HepG2 (cell line): ENCODE measurements around the gene PCDHGA10. TPM values are rescaled to one million over a fixed set of nuclear protein-coding genes. Genes with fewer than 3 reads are reported as not detected.

Experiments used
- ATAC-seq: fragments of 200-7000 bp; cut with Tn5 transposase; 3 replicates; pipeline ENCODE4 v1.9.1; 2020; ENCODE audit warnings: mild to moderate bottlenecking, moderate library complexity
- BruUV-seq: library from RNA; stranded (reverse); fragments of 400-500 nt; replicated peaks from 2 replicates; lab custom pipeline; 2021; lab: Mats Ljungman, UMichigan
- CTCF ChIA-PET: fragments of 300-600 bp; formaldehyde crosslinking; extraction: SDS; loops from one replicate; lab custom pipeline; 2021; ENCODE audit warnings: low total read pairs, inconsistent platforms, low intra/inter-chr PET ratio; lab: Yijun Ruan, JAX
- POLR2A ChIA-PET: fragments of 350-600 bp; sonication (Branson Sonifier 250); formaldehyde crosslinking; loops from one replicate; lab custom pipeline; 2020; ENCODE audit warnings: antibody characterized with exemption, inconsistent platforms; lab: Yijun Ruan, JAX
- DNase-seq: peaks from one replicate; pipeline ENCODE4 v3.0.0-alpha.2; 2015; ENCODE audit warnings: low spot score
- FAIRE-seq: peaks from 3 replicates; lab custom pipeline; 2011; peaks lifted over from hg19 to GRCh38; lab: Jason Lieb, UNC
- H2AFZ ChIP-seq: one replicate; pipeline ENCODE4 v1.6.1; 2011; ENCODE audit warnings: low read length, inconsistent platforms
- H3K27ac ChIP-seq: fragments of 300-600 bp; 3 replicates; pipeline ENCODE4 v1.8.0; 2011; ENCODE audit warnings: mixed run types, mild to moderate bottlenecking, mixed read lengths, low read length, inconsistent platforms; ENCODE audit not compliant: insufficient read depth; ENCODE audit errors: extremely low read length
- H3K27me3 ChIP-seq, 2 experiments: fragments of 200-600 bp in 1 of 2; 2 replicates in 1 of 2; 3 replicates in 1 of 2; pipeline versions ENCODE4 v1.6.0 to v1.8.0; 2011; ENCODE audit warnings: low read length in 2 of 2, mild to moderate bottlenecking in 2 of 2, moderate library complexity in 2 of 2, inconsistent platforms in 1 of 2; ENCODE audit not compliant: insufficient read depth in 2 of 2, control insufficient read depth in 1 of 2
- H3K36me3 ChIP-seq, 2 experiments: fragments of 200-600 bp in 1 of 2; replicated peaks in 1 of 2; 2 replicates in 1 of 2; 3 replicates in 1 of 2; pipeline versions ENCODE4 v1.5.1 to v1.8.0; 2011; ENCODE audit warnings: low read length in 2 of 2, inconsistent platforms in 1 of 2; ENCODE audit not compliant: insufficient read depth in 2 of 2, control insufficient read depth in 1 of 2
- H3K4me1 ChIP-seq: 2 replicates; pipeline ENCODE4 v1.5.1; 2012; ENCODE audit warnings: low read length, inconsistent platforms; ENCODE audit not compliant: insufficient read depth
- H3K4me2 ChIP-seq: 2 replicates; pipeline ENCODE4 v1.6.0; 2011; ENCODE audit warnings: low read depth, low read length, inconsistent platforms
- H3K4me3 ChIP-seq, 3 experiments: fragments of 200-600 bp in 1 of 3; sonication (generic), shearing (Covaris generic) in 1 of 3; replicated peaks in 1 of 3; 2 replicates each; pipeline ENCODE4 v1.5.1; 2011 to 2016; ENCODE audit warnings: low read length in 3 of 3, inconsistent platforms in 2 of 3, low read depth in 2 of 3, mild to moderate bottlenecking in 2 of 3, control low read depth in 1 of 3, mixed read lengths in 1 of 3; ENCODE audit not compliant: insufficient read depth in 1 of 3
- H3K79me2 ChIP-seq: one replicate; pipeline ENCODE4 v1.6.1; 2011; ENCODE audit warnings: low read length, inconsistent platforms; ENCODE audit not compliant: insufficient read depth
- H3K9ac ChIP-seq: 2 replicates; pipeline ENCODE4 v1.6.0; 2011; ENCODE audit warnings: mild to moderate bottlenecking, low read depth, low read length, inconsistent platforms; ENCODE audit not compliant: insufficient read depth
- H3K9me3 ChIP-seq: 2 replicates; pipeline ENCODE4 v1.5.1; 2012; ENCODE audit warnings: mild to moderate bottlenecking, low read length
- H4K20me1 ChIP-seq: 2 replicates; pipeline ENCODE4 v1.6.0; 2011; ENCODE audit warnings: inconsistent platforms, mild to moderate bottlenecking, low read length, moderate library complexity; ENCODE audit not compliant: insufficient read depth
- CHCHD3 ChIP-seq: sonication (generic); formaldehyde crosslinking; IDR thresholded peaks from 2 replicates; pipeline ENCODE4 v1.8.0; 2022; ENCODE audit warnings: mild to moderate bottlenecking, missing genetic modification reagents, moderate library complexity
- ESRRA ChIP-seq: sonication (generic); formaldehyde crosslinking; IDR thresholded peaks from 2 replicates; pipeline ENCODE4 v1.5.1; 2020; ENCODE audit warnings: mild to moderate bottlenecking, low read depth, missing genetic modification reagents
- IKZF4 ChIP-seq: sonication (generic); formaldehyde crosslinking; IDR thresholded peaks from 2 replicates; pipeline ENCODE4 v1.5.1; 2020; ENCODE audit warnings: borderline replicate concordance, mild to moderate bottlenecking, low read depth, missing genetic modification reagents; ENCODE audit errors: not compliant biosample characterization
- ZNF292 ChIP-seq: sonication (generic); formaldehyde crosslinking; IDR thresholded peaks from 2 replicates; pipeline ENCODE4 v1.8.1; 2022; ENCODE audit warnings: mild to moderate bottlenecking, low read depth, missing genetic modification reagents, borderline replicate concordance
- ZNF382 ChIP-seq: sonication (generic); formaldehyde crosslinking; IDR thresholded peaks from 2 replicates; pipeline ENCODE4 v1.5.0; 2020; ENCODE audit warnings: missing genetic modification reagents, mild to moderate bottlenecking, borderline replicate concordance
- WGBS: methylation state at CpG from one replicate; pipeline ENCODE4 v1.1.6; 2017; ENCODE audit warnings: low lambda C conversion rate; 5-methylcytosine and 5-hydroxymethylcytosine counted together
- in situ Hi-C: cut with HindIII; loops from 2 replicates; pipeline ENCODE4 v1.10.0; 2017; ENCODE audit warnings: low pct_unique_long_range_greater_than_20kb; ENCODE audit not compliant: extremely low pct_ligation_motif_present
- intact Hi-C: fragments of 100-400 bp; cut with micrococcal nuclease; formaldehyde crosslinking; loops from one replicate; pipeline ENCODE4 v1.10.0; 2022; ENCODE audit not compliant: unreplicated experiment
- polyA plus RNA-seq, 8 experiments: library from polyadenylated mRNA; depleted of rRNA in 3 of 8; stranded (reverse) in 7 of 8; unstranded in 1 of 8; fragments of >200 nt; fragmentation: Illumina TruSeq in 4 of 8; extraction: Trizol in 4 of 8; gene quantifications; 2 replicates each; pipeline versions ENCODE4 v1.2.1 to v1.2.3, GENCODE V29; 2011 to 2016; ENCODE audit warnings: low read depth in 4 of 8, missing spikeins in 1 of 8, mixed read lengths in 1 of 8; ENCODE audit not compliant: insufficient read depth in 1 of 8
- total RNA-seq, 5 experiments: library from RNA; depleted of rRNA; stranded (reverse); fragments of >200 nt; fragmentation: Illumina TruSeq; extraction: Trizol; gene quantifications; 2 replicates each; pipeline ENCODE4 v1.2.3, GENCODE V29; 2016; ENCODE audit warnings: low read depth in 1 of 5
- TF ChIP-seq, protein P1 (sequence below): sonication (generic); IDR thresholded peaks from 2 replicates; pipeline ENCODE4 v1.6.1; 2016; ENCODE audit warnings: low read depth, borderline replicate concordance
- TF ChIP-seq, protein P2 (sequence below): sonication (generic); formaldehyde crosslinking; IDR thresholded peaks from 2 replicates; pipeline ENCODE4 v1.8.1; 2023; ENCODE audit warnings: mild to moderate bottlenecking, missing genetic modification reagents

The PCDHGA10 gene
- total and polyA plus RNA-seq, 2 of the 13 experiments (the other 11 are each of a cell fraction or from before 2014, with no cell fraction given), result 0.04 to 0.18 TPM

GRCh38 chr5:141403387-141403786 is 9.4 kb upstream of the PCDHGA10 start:
- ChIA-PET POLR2A (no interaction called here), CTCF (no interaction called here)
- H2AFZ ChIP-seq, result no peak overlapping the region
- H3K9ac ChIP-seq, result no peak overlapping the region
- peaks cover 11% of the 10 kb centered on the region; the same call in 1 of the 2 replicates for H3K9me3 ChIP-seq
- no TSS peak for BruUV-seq
- 65% methylated on average over 22 of the region's 22 CpGs for WGBS
- intact Hi-C loops (no loop called here), in situ Hi-C loops (no loop called here)
- H3K27me3 ChIP-seq, result no peaks in the 10 kb centered on the region; a peak in 1 of 5 replicates
- no peak for FAIRE-seq
- H3K4me3 ChIP-seq, result no peak overlapping the region
- no peak overlapping the region for H3K4me2 ChIP-seq
- no peaks in the 10 kb centered on the region for H3K36me3 ChIP-seq
- no peak for DNase-seq
- TF ChIP-seq, protein P1, sequence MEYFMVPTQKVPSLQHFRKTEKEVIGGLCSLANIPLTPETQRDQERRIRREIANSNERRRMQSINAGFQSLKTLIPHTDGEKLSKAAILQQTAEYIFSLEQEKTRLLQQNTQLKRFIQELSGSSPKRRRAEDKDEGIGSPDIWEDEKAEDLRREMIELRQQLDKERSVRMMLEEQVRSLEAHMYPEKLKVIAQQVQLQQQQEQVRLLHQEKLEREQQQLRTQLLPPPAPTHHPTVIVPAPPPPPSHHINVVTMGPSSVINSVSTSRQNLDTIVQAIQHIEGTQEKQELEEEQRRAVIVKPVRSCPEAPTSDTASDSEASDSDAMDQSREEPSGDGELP, result no peak
- TF ChIP-seq ZNF382 (CRISPR knock-in tag), result no peak
- TF ChIP-seq ESRRA (CRISPR knock-in tag), result no peak
- no peak for TF ChIP-seq CHCHD3 (CRISPR knock-in tag)
- TF ChIP-seq, protein P2, sequence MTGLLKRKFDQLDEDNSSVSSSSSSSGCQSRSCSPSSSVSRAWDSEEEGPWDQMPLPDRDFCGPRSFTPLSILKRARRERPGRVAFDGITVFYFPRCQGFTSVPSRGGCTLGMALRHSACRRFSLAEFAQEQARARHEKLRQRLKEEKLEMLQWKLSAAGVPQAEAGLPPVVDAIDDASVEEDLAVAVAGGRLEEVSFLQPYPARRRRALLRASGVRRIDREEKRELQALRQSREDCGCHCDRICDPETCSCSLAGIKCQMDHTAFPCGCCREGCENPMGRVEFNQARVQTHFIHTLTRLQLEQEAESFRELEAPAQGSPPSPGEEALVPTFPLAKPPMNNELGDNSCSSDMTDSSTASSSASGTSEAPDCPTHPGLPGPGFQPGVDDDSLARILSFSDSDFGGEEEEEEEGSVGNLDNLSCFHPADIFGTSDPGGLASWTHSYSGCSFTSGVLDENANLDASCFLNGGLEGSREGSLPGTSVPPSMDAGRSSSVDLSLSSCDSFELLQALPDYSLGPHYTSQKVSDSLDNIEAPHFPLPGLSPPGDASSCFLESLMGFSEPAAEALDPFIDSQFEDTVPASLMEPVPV, result no peak
- no peak for TF ChIP-seq ZNF292 (CRISPR knock-in tag)
- no peak for TF ChIP-seq IKZF4 (CRISPR knock-in tag)
- TF ChIP-seq, all 625 proteins: peak for 0
- no peak for ATAC-seq
- no peaks in the 10 kb centered on the region for H3K4me1 ChIP-seq
- H4K20me1 ChIP-seq, result no peaks in the 10 kb centered on the region
- no peak overlapping the region for H3K27ac ChIP-seq
- H3K79me2 ChIP-seq, result no peaks in the 10 kb centered on the region
